Measurements from ENCODE around the gene FGF22. TPM values are rescaled to one million over a fixed set of nuclear protein-coding genes. Genes with fewer than 3 reads are reported as not detected.
"Not testable (repeated sequence)": the region's sequence is repeated elsewhere in the genome, so short reads cannot be mapped to it uniquely, and the experiment has no call there.

The FGF22 gene
- total RNA-seq, 2 donors from 2014 or later, result 0.27 to 0.56 TPM

DNA sequence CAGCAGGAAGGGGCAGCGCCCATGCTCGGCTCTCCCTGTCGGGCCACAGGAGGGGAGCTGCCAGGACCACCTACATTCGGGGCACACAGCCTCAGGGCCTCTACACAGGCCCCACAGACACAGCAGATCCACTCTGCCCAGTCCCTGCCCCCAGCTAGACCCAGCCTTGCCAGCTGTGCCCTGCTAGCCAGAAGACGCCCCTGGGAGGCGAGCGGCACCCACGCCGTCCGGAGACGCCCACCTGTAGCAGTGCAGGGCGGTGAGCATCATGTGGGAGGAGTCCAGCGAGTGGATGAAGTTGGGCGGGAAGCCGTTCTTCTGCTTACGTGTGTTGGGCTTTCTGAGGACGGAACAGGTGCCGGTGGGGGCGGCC lies 21.4 kb upstream of the FGF22 start:
- H3K9me3 ChIP-seq, result no peaks in the 10 kb centered on the region
- no peaks in the 10 kb centered on the region for H3K27me3 ChIP-seq (replicated peaks; ENCODE audit: insufficient read depth)
- no peak for ATAC-seq (ENCODE audit: insufficient number of reproducible peaks, low FRiP score, low read depth)
- H3K4me1 ChIP-seq (ENCODE audit: control insufficient read depth in 1 of 2, low read depth in 2 of 2), result no peaks in the 10 kb centered on the region
- DNase-seq (ENCODE audit: low spot score), result no peak
- peaks cover 35% of the 10 kb centered on the region for H3K36me3 ChIP-seq
- TF ChIP-seq, protein P1, sequence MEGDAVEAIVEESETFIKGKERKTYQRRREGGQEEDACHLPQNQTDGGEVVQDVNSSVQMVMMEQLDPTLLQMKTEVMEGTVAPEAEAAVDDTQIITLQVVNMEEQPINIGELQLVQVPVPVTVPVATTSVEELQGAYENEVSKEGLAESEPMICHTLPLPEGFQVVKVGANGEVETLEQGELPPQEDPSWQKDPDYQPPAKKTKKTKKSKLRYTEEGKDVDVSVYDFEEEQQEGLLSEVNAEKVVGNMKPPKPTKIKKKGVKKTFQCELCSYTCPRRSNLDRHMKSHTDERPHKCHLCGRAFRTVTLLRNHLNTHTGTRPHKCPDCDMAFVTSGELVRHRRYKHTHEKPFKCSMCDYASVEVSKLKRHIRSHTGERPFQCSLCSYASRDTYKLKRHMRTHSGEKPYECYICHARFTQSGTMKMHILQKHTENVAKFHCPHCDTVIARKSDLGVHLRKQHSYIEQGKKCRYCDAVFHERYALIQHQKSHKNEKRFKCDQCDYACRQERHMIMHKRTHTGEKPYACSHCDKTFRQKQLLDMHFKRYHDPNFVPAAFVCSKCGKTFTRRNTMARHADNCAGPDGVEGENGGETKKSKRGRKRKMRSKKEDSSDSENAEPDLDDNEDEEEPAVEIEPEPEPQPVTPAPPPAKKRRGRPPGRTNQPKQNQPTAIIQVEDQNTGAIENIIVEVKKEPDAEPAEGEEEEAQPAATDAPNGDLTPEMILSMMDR (IDR thresholded peaks at IDR 0.05), result no peak
- no peak overlapping the region for H3K27ac ChIP-seq
- H3K4me3 ChIP-seq, result no peak overlapping the region

DNA sequence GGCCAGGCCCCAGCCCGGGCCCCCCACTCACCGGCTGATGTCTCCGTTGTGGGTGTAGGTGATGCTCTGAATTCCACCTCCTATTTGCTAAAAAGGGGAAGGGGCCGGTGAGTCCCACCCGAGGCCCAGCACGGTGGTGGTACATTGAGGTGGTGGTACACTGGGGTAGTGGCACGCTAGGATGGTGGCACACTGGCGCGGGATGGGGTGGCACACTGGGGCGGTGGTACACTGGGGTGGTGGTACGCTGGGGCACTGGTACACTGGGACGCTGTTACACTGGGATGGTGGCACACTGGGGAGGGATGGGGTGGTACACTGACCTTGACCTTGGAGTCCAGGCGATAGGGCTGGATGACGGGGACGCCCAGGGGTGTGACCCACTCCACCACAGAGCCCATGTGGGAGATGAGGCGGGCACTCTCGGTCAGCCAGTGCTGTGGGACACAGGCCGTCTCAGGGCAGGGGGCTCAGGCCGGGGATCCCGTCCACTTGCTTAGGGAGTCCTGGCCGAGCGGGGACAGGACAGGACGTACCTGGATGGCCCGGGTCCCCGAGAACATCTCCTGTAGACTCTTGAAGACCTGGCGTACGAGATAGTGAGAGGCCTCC lies 20.9 kb upstream of the FGF22 start:
- Histone ChIP-seq H3K9me3 (no peaks in the 10 kb centered on the region), H3K27me3 (replicated peaks; ENCODE audit: insufficient read depth) (no peaks in the 10 kb centered on the region), H3K4me1 (ENCODE audit: control insufficient read depth in 1 of 2, low read depth in 2 of 2) (no peaks in the 10 kb centered on the region), H3K27ac (no peak overlapping the region), H3K4me3 (no peak overlapping the region), H3K36me3 (peaks cover 35% of the 10 kb centered on the region)
- ATAC-seq (ENCODE audit: insufficient number of reproducible peaks, low FRiP score, low read depth), result no peak
- TF ChIP-seq, protein P1 (IDR thresholded peaks at IDR 0.05), result no peak
- no peak for DNase-seq (ENCODE audit: low spot score)

DNA sequence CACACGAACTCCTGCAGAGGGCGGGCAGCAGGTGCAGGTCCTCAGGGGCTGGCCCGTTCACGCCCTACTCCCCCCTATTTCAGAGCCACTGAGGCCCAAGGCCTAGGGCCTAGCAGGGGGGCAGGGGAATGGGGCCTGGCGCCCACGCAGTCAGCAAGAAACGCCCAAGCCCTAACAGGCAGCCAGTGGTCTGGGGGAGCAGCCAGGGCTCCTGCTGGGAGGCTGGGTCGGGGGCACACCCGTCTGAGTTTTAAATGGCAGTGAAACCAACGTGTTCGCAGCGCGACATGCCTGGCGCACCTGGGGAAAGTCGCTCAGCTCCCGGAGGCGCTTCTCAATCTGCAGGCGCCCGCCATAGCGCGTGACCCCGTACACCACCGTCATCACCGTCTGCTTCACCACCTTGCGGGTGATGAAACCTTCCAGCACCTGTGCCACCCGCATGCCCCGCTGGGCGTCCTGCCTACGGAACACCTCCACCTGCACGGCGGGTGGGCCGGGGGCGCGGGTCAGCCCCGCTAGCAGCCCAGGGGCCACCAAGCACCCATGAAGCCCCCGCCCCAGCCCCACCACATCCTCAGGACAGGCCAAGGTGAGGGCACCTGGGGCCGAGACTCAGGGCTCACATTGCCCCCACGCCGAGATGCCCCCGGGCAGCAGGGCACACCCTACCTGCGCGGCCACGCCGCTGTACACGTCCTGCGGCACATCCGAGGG lies 20.2 kb upstream of the FGF22 start:
- TF ChIP-seq, protein P1 (IDR thresholded peaks at IDR 0.05), result no peak
- DNase-seq (ENCODE audit: low spot score), result no peak

DNA sequence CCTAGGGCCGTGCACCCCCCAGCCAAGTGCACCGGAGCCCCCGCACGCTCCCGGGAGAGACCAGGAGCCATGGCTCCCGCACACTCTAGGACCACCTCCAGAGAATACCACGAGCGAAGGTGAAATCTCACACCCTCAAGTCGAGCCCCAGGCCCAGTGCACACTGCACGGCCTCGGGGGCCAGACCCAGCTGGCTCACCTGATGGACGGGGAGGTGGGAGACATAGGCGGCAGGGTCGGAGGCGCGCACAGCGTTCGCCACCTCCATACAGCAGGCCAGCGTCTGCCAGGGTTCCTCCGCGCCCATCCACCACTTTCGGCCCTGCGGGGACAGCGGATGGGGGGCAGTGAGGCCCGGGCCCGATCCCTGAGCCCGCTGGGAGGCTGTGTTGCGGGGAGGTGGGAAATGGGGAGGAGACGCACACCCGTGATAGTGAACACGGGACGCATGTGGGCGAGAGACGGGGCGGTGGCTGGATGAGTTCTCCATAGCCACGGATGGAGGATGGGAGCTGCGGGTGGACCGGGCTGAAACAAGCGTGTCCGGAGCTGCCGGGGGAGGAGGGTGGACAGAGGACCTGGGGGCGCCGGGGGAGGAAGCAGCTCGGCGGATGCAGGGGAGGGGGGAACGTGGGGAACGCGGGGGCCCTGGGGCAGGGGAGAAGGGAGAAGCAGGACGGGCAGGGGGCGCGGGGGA lies 19.4 kb upstream of the FGF22 start:
- no peak for DNase-seq (ENCODE audit: low spot score)
- TF ChIP-seq, protein P1 (IDR thresholded peaks at IDR 0.05), result no peak
- H3K27ac ChIP-seq, result no peak overlapping the region
- H3K9me3 ChIP-seq, result no peaks in the 10 kb centered on the region
- no peak overlapping the region for H3K4me3 ChIP-seq
- no peaks in the 10 kb centered on the region for H3K27me3 ChIP-seq (replicated peaks; ENCODE audit: insufficient read depth)
- no peaks in the 10 kb centered on the region for H3K4me1 ChIP-seq (ENCODE audit: control insufficient read depth in 1 of 2, low read depth in 2 of 2)
- H3K36me3 ChIP-seq, result peaks cover 38% of the 10 kb centered on the region
- ATAC-seq (ENCODE audit: insufficient number of reproducible peaks, low FRiP score, low read depth), result no peak

More for the DNA sequence above, 20.2 kb upstream of the FGF22 start:
- H3K27me3 ChIP-seq (replicated peaks; ENCODE audit: insufficient read depth), result no peaks in the 10 kb centered on the region
- H3K4me3 ChIP-seq, result no peak overlapping the region
- H3K9me3 ChIP-seq, result no peaks in the 10 kb centered on the region
- ATAC-seq (ENCODE audit: insufficient number of reproducible peaks, low FRiP score, low read depth), result no peak
- H3K27ac ChIP-seq, result no peak overlapping the region
- H3K4me1 ChIP-seq (ENCODE audit: control insufficient read depth in 1 of 2, low read depth in 2 of 2), result no peaks in the 10 kb centered on the region
- H3K36me3 ChIP-seq, result peaks cover 38% of the 10 kb centered on the region

DNA sequence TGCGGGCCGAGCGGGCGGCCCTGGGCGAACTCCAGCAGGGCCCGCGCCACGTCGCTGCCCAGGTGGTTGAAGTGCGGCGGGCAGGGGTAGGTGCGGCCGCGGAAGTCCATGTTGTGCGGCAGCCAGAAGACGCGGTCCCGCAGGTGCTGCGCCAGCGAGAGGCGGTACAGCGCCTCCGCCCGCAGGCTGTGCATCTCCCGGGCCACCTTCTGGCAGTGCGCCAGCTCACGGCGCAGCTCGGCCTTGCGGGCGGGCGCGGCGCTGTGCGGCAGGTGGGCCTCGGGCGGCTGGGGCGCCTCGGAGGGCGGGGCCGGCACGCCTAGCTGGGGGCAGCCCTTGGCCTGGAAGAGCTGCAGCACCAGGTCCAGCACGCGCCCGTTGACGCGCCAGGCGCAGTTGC lies 18.5 kb upstream of the FGF22 start:
- ATAC-seq (ENCODE audit: insufficient number of reproducible peaks, low FRiP score, low read depth); H3K27me3 ChIP-seq (replicated peaks; ENCODE audit: insufficient read depth); H3K9me3 ChIP-seq; H3K4me3 ChIP-seq; H3K4me1 ChIP-seq (ENCODE audit: control insufficient read depth in 1 of 2, low read depth in 2 of 2); H3K27ac ChIP-seq; DNase-seq (ENCODE audit: low spot score): not testable (repeated sequence)
- peaks cover 42% of the 10 kb centered on the region for H3K36me3 ChIP-seq
